GM23338 (cell line): ENCODE results near the gene RNLS. TPM values are rescaled to one million over a fixed set of nuclear protein-coding genes. Genes with fewer than 3 reads are reported as not detected.

Experiments
- ATAC-seq: fragments of 200-7000 bp; cut with Tn5 transposase; 3 replicates; pipeline ENCODE4 v1.9.1; 2020
- DNase-seq: peaks from one replicate; pipeline ENCODE4 v3.0.0-alpha.2; 2015; ENCODE audit warnings: low spot score
- H2AFZ ChIP-seq: fragments of 200-600 bp; sonication (generic); 2 replicates; pipeline ENCODE4 v1.8.0; 2016; ENCODE audit warnings: antibody characterized with exemption, mild to moderate bottlenecking, moderate library complexity
- H3F3A ChIP-seq: fragments of 200-600 bp; sonication (generic); replicated peaks from 2 replicates; pipeline ENCODE4 v1.8.0; 2017; ENCODE audit warnings: antibody characterized with exemption, mixed run types, low read depth
- H3K27ac ChIP-seq: fragments of 200-600 bp; sonication (generic); 2 replicates; pipeline ENCODE4 v1.6.1; 2016; ENCODE audit warnings: low read depth
- H3K27me3 ChIP-seq: fragments of 200-600 bp; sonication (generic); 2 replicates; pipeline ENCODE4 v1.8.0; 2016; ENCODE audit warnings: mild to moderate bottlenecking, mixed run types, moderate library complexity; ENCODE audit not compliant: insufficient read depth
- H3K36me3 ChIP-seq: fragments of 200-600 bp; sonication (generic); 2 replicates; pipeline ENCODE4 v1.8.0; 2016; ENCODE audit warnings: mild to moderate bottlenecking; ENCODE audit not compliant: insufficient read depth
- H3K4me1 ChIP-seq: fragments of 200-600 bp; sonication (generic); 2 replicates; pipeline ENCODE4 v1.8.0; 2016; ENCODE audit warnings: mild to moderate bottlenecking, moderate library complexity; ENCODE audit not compliant: insufficient read depth
- H3K4me2 ChIP-seq: fragments of 200-600 bp; sonication (generic); 2 replicates; pipeline ENCODE4 v1.7.1; 2017; ENCODE audit warnings: mixed run types
- H3K4me3 ChIP-seq: fragments of 200-600 bp; sonication (generic); 2 replicates; pipeline ENCODE4 v1.6.1; 2016; ENCODE audit warnings: mixed run types
- H3K79me2 ChIP-seq: fragments of 200-600 bp; sonication (generic); replicated peaks from 2 replicates; pipeline ENCODE4 v1.8.0; 2017; ENCODE audit warnings: mild to moderate bottlenecking; ENCODE audit not compliant: insufficient read depth
- H3K9me2 ChIP-seq: fragments of 200-600 bp; sonication (generic); 2 replicates; pipeline ENCODE4 v1.8.0; 2017; ENCODE audit not compliant: insufficient read depth
- H4K20me1 ChIP-seq: fragments of 200-600 bp; sonication (generic); replicated peaks from 2 replicates; pipeline ENCODE4 v1.8.0; 2017; ENCODE audit warnings: mild to moderate bottlenecking; ENCODE audit not compliant: insufficient read depth
- H3K27ac Mint-ChIP-seq: 2 replicates; pipeline ENCODE4 v1.8.0; 2020; ENCODE audit warnings: inconsistent platforms, mild to moderate bottlenecking, moderate library complexity, mixed read lengths
- H3K27me3 Mint-ChIP-seq: 3 replicates; pipeline ENCODE4 v1.8.0; 2022; ENCODE audit warnings: low read depth, mild to moderate bottlenecking, moderate library complexity, mixed read lengths, inconsistent platforms; ENCODE audit not compliant: insufficient read depth, poor library complexity
- H3K36me3 Mint-ChIP-seq: 3 replicates; pipeline ENCODE4 v1.8.0; 2021; ENCODE audit warnings: low read depth, mild to moderate bottlenecking, inconsistent platforms, moderate library complexity, mixed read lengths
- H3K4me1 Mint-ChIP-seq: 3 replicates; pipeline ENCODE4 v1.8.0; 2020; ENCODE audit warnings: mild to moderate bottlenecking, inconsistent platforms, mixed read lengths
- H3K4me3 Mint-ChIP-seq: 3 replicates; pipeline ENCODE4 v1.8.0; 2021; ENCODE audit warnings: moderate library complexity, mild to moderate bottlenecking, inconsistent platforms, mixed read lengths
- H3K9me3 Mint-ChIP-seq: 3 replicates; pipeline ENCODE4 v1.8.0; 2020; ENCODE audit warnings: moderate library complexity, mild to moderate bottlenecking, inconsistent platforms, mixed read lengths
- EZH2 ChIP-seq: fragments of 200-600 bp; sonication (generic); IDR thresholded peaks from one replicate; pipeline ENCODE4 v1.8.0; 2017; ENCODE audit warnings: antibody characterized with exemption, mild to moderate bottlenecking, low read depth; ENCODE audit not compliant: unreplicated experiment
- EZH2phosphoT487 ChIP-seq: fragments of 200-600 bp; sonication (generic); IDR thresholded peaks from one replicate; pipeline ENCODE4 v1.8.1; 2018; ENCODE audit warnings: antibody characterized with exemption; ENCODE audit not compliant: unreplicated experiment
- JUNB ChIP-seq: IDR thresholded peaks from one replicate; pipeline ENCODE4 v1.6.1; 2016; ENCODE audit warnings: antibody characterized with exemption; ENCODE audit not compliant: unreplicated experiment
- POLR2AphosphoS5 ChIP-seq: IDR thresholded peaks from 2 replicates; pipeline ENCODE4 v1.6.1; 2016; ENCODE audit warnings: antibody characterized with exemption, low read depth
- STAT1 ChIP-seq: IDR thresholded peaks from one replicate; pipeline ENCODE4 v1.6.1; 2016; ENCODE audit warnings: antibody characterized with exemption; ENCODE audit not compliant: unreplicated experiment
- ZNF114 ChIP-seq: fragments of 250-450 bp; sonication (Bioruptor Pico); IDR thresholded peaks from 2 replicates; pipeline ENCODE4 v1.5.0; 2020; ENCODE audit warnings: mild to moderate bottlenecking, moderate library complexity
- ZNF331 ChIP-seq: fragments of 250-450 bp; sonication (Bioruptor Pico); IDR thresholded peaks from 2 replicates; pipeline ENCODE4 v1.5.0; 2020; ENCODE audit warnings: low read depth, mild to moderate bottlenecking, moderate library complexity
- polyA plus RNA-seq: library from polyadenylated mRNA; unstranded; fragments of >200 nt; fragmentation: Nextera tagmentation; extraction: Ambion mirVana; gene quantifications from 2 replicates; pipeline ENCODE4 v1.2.1, GENCODE V29; 2016
- total RNA-seq: library from RNA; depleted of rRNA; stranded (reverse); fragments of >200 nt; shearing (Covaris generic); gene quantifications from 2 replicates; pipeline ENCODE4 v1.2.3, GENCODE V29; 2014
- TF ChIP-seq, protein P1 (sequence below): IDR thresholded peaks from 2 replicates; pipeline ENCODE4 v1.6.1; 2016; ENCODE audit warnings: antibody characterized with exemption
- TF ChIP-seq, protein P2 (sequence below): fragments of 250-450 bp; sonication (Bioruptor Pico); IDR thresholded peaks from 2 replicates; pipeline ENCODE4 v1.5.0; 2020; ENCODE audit warnings: mild to moderate bottlenecking, moderate library complexity

RNLS gene
- total and polyA plus RNA-seq, 2 experiments from 2014 or later, result 8.8 to 15.2 TPM

DNA sequence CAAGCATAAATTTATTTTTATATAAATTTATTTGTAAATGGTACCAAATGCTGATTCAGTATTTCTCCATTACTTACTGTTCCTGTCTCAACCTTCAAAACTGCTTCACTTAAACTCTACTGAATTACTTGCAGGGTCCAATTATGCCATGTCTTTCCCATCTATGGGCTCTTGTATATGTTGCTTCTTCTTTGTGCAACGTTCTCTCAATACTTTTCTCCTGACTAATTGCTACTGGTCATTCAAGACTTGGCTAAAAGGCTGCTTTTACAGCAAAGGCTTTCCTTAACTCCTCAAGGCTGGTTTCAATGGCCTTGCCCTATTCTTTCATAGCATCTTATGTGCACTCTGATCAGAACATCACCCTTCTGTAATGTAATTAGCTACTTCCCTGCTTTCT, 67.9 kb downstream of the RNLS start:
- no peaks in the 10 kb centered on the region for H3K36me3 ChIP-seq
- H2AFZ ChIP-seq, result no peak overlapping the region
- no peaks in the 10 kb centered on the region for H3F3A ChIP-seq
- no peaks in the 10 kb centered on the region for H4K20me1 ChIP-seq
- no peaks in the 10 kb centered on the region for H3K27me3 Mint-ChIP-seq
- H3K9me2 ChIP-seq, result no peaks in the 10 kb centered on the region
- H3K4me3 Mint-ChIP-seq, result no peak overlapping the region
- no peak overlapping the region for H3K27ac Mint-ChIP-seq
- no peaks in the 10 kb centered on the region for H3K79me2 ChIP-seq
- H3K9me3 Mint-ChIP-seq, result no peaks in the 10 kb centered on the region
- H3K27ac ChIP-seq, result no peak overlapping the region
- peaks cover 2% of the 10 kb centered on the region; the same call in 1 of the 3 replicates for H3K4me1 Mint-ChIP-seq
- DNase-seq (no peak), ATAC-seq (no peak)
- no peak overlapping the region for H3K4me2 ChIP-seq
- no peaks in the 10 kb centered on the region for H3K4me1 ChIP-seq
- H3K36me3 Mint-ChIP-seq, result no peaks in the 10 kb centered on the region
- no peaks in the 10 kb centered on the region for H3K27me3 ChIP-seq
- TF ChIP-seq ZNF331 (CRISPR knock-in tag) (no peak), EZH2 (no peak), STAT1 (no peak)
- TF ChIP-seq, protein P1, sequence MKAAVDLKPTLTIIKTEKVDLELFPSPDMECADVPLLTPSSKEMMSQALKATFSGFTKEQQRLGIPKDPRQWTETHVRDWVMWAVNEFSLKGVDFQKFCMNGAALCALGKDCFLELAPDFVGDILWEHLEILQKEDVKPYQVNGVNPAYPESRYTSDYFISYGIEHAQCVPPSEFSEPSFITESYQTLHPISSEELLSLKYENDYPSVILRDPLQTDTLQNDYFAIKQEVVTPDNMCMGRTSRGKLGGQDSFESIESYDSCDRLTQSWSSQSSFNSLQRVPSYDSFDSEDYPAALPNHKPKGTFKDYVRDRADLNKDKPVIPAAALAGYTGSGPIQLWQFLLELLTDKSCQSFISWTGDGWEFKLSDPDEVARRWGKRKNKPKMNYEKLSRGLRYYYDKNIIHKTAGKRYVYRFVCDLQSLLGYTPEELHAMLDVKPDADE, result no peak
- TF ChIP-seq, protein P2, sequence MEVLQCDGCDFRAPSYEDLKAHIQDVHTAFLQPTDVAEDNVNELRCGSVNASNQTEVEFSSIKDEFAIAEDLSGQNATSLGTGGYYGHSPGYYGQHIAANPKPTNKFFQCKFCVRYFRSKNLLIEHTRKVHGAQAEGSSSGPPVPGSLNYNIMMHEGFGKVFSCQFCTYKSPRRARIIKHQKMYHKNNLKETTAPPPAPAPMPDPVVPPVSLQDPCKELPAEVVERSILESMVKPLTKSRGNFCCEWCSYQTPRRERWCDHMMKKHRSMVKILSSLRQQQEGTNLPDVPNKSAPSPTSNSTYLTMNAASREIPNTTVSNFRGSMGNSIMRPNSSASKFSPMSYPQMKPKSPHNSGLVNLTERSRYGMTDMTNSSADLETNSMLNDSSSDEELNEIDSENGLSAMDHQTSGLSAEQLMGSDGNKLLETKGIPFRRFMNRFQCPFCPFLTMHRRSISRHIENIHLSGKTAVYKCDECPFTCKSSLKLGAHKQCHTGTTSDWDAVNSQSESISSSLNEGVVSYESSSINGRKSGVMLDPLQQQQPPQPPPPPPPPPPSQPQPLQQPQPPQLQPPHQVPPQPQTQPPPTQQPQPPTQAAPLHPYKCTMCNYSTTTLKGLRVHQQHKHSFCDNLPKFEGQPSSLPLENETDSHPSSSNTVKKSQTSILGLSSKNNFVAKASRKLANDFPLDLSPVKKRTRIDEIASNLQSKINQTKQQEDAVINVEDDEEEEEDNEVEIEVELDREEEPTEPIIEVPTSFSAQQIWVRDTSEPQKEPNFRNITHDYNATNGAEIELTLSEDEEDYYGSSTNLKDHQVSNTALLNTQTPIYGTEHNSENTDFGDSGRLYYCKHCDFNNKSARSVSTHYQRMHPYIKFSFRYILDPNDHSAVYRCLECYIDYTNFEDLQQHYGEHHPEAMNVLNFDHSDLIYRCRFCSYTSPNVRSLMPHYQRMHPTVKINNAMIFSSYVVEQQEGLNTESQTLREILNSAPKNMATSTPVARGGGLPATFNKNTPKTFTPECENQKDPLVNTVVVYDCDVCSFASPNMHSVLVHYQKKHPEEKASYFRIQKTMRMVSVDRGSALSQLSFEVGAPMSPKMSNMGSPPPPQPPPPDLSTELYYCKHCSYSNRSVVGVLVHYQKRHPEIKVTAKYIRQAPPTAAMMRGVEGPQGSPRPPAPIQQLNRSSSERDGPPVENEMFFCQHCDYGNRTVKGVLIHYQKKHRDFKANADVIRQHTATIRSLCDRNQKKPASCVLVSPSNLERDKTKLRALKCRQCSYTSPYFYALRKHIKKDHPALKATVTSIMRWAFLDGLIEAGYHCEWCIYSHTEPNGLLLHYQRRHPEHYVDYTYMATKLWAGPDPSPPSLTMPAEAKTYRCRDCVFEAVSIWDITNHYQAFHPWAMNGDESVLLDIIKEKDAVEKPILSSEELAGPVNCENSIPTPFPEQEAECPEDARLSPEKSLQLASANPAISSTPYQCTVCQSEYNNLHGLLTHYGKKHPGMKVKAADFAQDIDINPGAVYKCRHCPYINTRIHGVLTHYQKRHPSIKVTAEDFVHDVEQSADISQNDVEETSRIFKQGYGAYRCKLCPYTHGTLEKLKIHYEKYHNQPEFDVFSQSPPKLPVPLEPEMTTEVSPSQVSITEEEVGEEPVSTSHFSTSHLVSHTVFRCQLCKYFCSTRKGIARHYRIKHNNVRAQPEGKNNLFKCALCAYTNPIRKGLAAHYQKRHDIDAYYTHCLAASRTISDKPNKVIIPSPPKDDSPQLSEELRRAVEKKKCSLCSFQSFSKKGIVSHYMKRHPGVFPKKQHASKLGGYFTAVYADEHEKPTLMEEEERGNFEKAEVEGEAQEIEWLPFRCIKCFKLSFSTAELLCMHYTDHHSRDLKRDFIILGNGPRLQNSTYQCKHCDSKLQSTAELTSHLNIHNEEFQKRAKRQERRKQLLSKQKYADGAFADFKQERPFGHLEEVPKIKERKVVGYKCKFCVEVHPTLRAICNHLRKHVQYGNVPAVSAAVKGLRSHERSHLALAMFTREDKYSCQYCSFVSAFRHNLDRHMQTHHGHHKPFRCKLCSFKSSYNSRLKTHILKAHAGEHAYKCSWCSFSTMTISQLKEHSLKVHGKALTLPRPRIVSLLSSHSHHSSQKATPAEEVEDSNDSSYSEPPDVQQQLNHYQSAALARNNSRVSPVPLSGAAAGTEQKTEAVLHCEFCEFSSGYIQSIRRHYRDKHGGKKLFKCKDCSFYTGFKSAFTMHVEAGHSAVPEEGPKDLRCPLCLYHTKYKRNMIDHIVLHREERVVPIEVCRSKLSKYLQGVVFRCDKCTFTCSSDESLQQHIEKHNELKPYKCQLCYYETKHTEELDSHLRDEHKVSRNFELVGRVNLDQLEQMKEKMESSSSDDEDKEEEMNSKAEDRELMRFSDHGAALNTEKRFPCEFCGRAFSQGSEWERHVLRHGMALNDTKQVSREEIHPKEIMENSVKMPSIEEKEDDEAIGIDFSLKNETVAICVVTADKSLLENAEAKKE (CRISPR knock-in tag), result no peak
- H3K4me3 ChIP-seq, result no peak overlapping the region

DNA sequence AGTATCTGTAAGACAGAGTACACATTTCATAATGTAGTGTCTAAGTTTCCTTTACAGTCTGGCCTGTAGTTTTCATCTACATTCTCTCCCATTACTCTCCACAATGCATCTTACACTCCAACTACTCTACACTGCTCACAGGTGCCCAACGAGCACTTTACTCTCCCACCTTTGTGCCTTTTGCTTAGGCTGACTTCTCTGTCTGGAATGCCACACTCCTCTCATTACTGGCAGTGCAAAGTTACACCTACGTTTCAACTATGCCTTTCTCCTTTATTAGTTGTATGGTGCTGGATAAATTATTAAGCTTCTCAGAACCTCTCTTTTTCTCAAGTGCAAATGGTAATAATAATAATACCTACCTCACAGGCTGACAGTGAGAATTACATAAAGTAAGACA, 70.5 kb downstream of the RNLS start:
- H3K9me3 Mint-ChIP-seq, result no peaks in the 10 kb centered on the region
- Histone ChIP-seq H3K36me3 (no peaks in the 10 kb centered on the region), H3K9me2 (no peaks in the 10 kb centered on the region), H2AFZ (no peak overlapping the region), H3F3A (no peaks in the 10 kb centered on the region), H3K27me3 (no peaks in the 10 kb centered on the region), H3K79me2 (no peaks in the 10 kb centered on the region), H4K20me1 (no peaks in the 10 kb centered on the region), H3K4me2 (no peak overlapping the region), H3K27ac (no peak overlapping the region), H3K4me1 (peaks cover 9% of the 10 kb centered on the region; the same call in 1 of the 2 replicates), H3K4me3 (no peak overlapping the region)
- H3K4me1 Mint-ChIP-seq, result peaks cover 12% of the 10 kb centered on the region
- H3K27ac Mint-ChIP-seq, result no peak overlapping the region
- H3K4me3 Mint-ChIP-seq, result no peak overlapping the region
- no peaks in the 10 kb centered on the region for H3K27me3 Mint-ChIP-seq
- DNase-seq (no peak), ATAC-seq (no peak)
- no peaks in the 10 kb centered on the region for H3K36me3 Mint-ChIP-seq
- TF ChIP-seq ZNF114 (CRISPR knock-in tag) (no peak), POLR2AphosphoS5 (no peak), JUNB (no peak), STAT1 (no peak), EZH2phosphoT487 (no peak)
- TF ChIP-seq, protein P1, result no peak
